ENCODE measurements around the gene GPX4. TPM values are rescaled to one million over a fixed set of nuclear protein-coding genes. Genes with fewer than 3 reads are reported as not detected.

GPX4 gene
- total RNA-seq, 1 donor from 2014 or later, result 204 TPM

DNA sequence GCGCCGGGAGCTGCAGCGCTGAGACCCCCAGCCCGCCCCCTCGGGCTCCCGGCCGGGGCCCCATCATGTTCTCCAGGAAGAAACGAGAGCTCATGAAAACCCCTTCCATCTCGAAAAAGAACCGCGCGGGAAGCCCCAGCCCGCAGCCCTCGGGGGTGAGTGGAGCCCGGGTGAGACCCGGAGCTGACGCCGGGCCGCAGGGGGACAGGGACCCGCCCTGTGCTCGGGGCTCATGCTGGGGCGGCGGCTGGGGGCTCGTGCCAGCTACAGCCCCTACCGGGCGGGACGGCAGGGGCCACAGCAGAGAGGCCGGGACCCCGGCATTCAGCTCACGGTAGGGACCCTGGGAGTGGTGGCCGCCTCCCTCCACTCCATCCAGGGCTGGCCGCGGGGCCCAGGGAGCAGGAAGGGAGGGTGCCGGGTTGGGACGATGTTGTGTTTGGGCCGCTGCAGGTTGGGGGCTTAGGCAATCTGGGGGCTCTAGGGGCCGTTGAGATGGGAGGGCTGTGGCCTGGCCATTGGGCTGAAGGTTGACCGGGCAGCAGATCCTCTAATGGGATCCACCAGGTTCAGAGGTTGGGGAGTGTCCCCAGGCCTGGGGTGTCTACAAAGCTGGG, 36.3 kb upstream of the GPX4 start:
- Mint-ChIP-seq H3K27me3 (peaks cover 53% of the 10 kb centered on the region), H3K27ac (no peak overlapping the region), H3K36me3 (no peaks in the 10 kb centered on the region), H3K4me1 (ENCODE audit: unreplicated experiment) (peaks cover 5% of the 10 kb centered on the region), H3K9me3 (no peaks in the 10 kb centered on the region), H3K4me3 (peak overlapping the region; percentile 59)
- no peak for DNase-seq (ENCODE audit: extremely low spot score, unreplicated experiment)
- TF ChIP-seq, protein P1, sequence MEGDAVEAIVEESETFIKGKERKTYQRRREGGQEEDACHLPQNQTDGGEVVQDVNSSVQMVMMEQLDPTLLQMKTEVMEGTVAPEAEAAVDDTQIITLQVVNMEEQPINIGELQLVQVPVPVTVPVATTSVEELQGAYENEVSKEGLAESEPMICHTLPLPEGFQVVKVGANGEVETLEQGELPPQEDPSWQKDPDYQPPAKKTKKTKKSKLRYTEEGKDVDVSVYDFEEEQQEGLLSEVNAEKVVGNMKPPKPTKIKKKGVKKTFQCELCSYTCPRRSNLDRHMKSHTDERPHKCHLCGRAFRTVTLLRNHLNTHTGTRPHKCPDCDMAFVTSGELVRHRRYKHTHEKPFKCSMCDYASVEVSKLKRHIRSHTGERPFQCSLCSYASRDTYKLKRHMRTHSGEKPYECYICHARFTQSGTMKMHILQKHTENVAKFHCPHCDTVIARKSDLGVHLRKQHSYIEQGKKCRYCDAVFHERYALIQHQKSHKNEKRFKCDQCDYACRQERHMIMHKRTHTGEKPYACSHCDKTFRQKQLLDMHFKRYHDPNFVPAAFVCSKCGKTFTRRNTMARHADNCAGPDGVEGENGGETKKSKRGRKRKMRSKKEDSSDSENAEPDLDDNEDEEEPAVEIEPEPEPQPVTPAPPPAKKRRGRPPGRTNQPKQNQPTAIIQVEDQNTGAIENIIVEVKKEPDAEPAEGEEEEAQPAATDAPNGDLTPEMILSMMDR (conservative IDR thresholded peaks at IDR 0.05), result no peak

DNA sequence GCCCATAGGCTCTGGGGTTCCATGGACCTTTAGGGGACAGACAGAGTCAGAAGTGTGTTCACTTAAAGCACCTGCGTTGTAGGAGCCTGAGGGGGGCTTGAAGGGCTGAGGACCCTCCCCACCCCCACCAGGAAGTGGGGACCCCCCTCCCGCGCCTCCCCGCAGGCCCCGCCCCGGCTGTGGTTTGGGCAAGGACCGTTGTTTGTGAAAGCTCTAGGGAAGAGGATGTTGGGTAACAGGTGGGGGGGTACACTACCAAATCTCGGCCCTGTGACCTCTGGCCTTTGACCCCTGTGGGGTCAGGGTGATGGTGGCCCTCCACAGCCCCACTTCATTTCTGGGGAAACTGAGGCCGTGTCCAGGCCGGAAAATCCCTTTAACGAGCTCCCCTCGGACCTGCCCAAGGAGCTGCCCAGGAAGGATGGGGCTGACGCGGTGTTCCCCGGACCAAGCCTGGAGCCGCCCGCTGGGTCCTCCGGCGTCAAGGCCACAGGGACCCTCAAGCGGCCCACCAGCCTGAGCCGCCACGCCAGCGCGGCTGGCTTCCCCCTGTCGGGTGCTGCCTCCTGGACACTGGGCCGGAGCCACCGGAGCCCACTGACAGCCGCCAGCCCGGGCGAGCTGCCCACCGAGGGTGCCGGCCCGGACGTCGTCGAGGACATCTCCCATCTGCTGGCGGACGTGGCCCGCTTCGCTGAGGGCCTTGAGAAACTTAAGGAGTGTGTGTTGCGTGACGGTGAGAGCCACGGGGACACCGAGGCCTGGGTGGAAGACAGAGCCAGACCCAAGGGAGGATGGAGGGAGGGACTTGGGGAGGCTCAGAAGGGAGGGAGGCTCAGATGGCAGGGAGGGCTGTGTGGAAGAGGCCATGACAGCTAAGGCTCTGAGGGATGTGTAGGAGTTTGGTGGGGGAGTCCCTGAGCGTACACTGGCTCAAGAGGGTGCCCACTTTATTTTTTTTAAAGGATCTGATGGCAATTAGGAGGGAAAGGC, 35.5 kb upstream of the GPX4 start:
- H3K9me3 Mint-ChIP-seq, result no peaks in the 10 kb centered on the region
- H3K4me1 Mint-ChIP-seq (ENCODE audit: unreplicated experiment), result peaks cover 5% of the 10 kb centered on the region
- peak overlapping the region; percentile 59 for H3K4me3 Mint-ChIP-seq
- H3K27ac Mint-ChIP-seq, result no peak overlapping the region
- no peak for DNase-seq (ENCODE audit: extremely low spot score, unreplicated experiment)
- H3K27me3 Mint-ChIP-seq, result peaks cover 62% of the 10 kb centered on the region
- H3K36me3 Mint-ChIP-seq, result no peaks in the 10 kb centered on the region
- TF ChIP-seq, protein P1 (conservative IDR thresholded peaks at IDR 0.05), result no peak

DNA sequence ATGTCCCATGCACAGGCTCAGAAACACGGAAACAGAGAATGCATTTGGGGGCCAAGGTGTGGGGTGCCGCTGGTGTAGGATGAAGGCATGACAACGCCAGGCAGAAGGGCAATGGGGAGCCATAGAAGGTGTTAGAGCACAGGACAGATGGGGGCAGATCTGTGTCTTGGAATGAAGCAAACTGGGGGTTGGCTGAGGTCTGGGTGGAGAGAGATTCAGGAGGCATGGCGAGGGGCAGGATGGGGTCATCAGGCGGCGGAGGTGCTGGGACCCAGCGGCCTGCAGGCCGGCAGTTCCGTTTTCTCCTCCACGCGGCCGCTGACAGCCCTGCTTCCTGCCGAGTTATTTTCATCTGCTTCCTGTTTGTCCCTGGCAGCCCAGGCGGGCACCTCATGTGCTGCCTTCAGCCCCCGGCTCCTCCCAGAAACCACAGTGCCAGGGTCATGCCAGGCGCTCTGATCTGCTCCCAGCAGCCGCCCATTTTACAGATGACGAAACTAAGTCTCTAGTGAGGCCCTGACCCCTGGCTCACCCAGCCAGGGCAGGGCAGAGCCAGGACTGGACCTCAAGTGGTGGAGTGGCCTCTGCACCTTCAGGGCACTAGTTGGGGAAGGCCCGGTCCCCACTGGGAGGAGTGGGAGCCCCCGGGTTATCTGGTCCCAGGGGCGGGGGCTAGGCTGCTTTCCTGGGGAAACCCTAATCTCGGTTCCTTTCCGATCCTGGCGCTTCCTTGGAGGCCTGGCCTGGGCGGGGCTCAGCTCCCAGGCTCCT, 34.6 kb upstream of the GPX4 start:
- Mint-ChIP-seq H3K36me3 (no peaks in the 10 kb centered on the region), H3K27ac (no peak overlapping the region), H3K9me3 (no peaks in the 10 kb centered on the region), H3K4me1 (ENCODE audit: unreplicated experiment) (peaks cover 5% of the 10 kb centered on the region), H3K27me3 (peaks cover 60% of the 10 kb centered on the region), H3K4me3 (peak overlapping the region; percentile 59)
- TF ChIP-seq, protein P1 (conservative IDR thresholded peaks at IDR 0.05), result no peak
- DNase-seq (ENCODE audit: extremely low spot score, unreplicated experiment), result no peak

DNA sequence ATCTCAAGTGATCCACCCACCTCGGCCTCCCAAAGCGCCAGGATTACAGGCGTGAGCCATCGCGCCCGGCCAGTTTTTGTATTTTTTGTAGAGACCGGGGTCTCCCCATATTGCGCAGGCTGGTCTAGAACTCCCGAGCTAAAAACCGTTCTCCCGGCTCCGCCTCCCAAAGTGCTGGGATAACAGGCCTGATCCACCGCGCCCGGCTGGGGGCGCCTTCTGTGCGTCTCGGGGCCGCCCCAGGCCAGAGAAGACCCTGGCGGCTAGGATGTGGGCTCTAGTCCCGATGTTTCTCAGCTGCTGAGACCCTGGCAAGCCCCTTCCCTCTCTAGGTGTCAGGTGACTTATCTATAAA, 33.2 kb upstream of the GPX4 start:
- no peaks in the 10 kb centered on the region for H3K9me3 Mint-ChIP-seq

More for the DNA sequence above, 33.2 kb upstream of the GPX4 start:
- TF ChIP-seq, protein P1 (conservative IDR thresholded peaks at IDR 0.05), result no peak
- Mint-ChIP-seq H3K4me3 (no peak overlapping the region), H3K36me3 (no peaks in the 10 kb centered on the region), H3K27ac (no peak overlapping the region), H3K27me3 (peaks cover 50% of the 10 kb centered on the region), H3K4me1 (ENCODE audit: unreplicated experiment) (peaks cover 5% of the 10 kb centered on the region)
- DNase-seq (ENCODE audit: extremely low spot score, unreplicated experiment), result no peak

All from type B pancreatic cell (in vitro differentiated cells).